B cell (primary cell): ENCODE results near the gene UBE2R2.

ENCODE experiments used
- EZH2 ChIP-seq: IDR thresholded peaks from 2 replicates; pipeline ENCODE4 v1.6.1; 2012; ENCODE audit warnings: borderline replicate concordance, low read depth, mild to moderate bottlenecking, moderate library complexity, low read length; ENCODE audit not compliant: insufficient read depth, poor library complexity, severe bottlenecking
- TF ChIP-seq, protein P1 (sequence below): fragments of 200-600 bp; IDR thresholded peaks from one replicate; pipeline ENCODE4 v1.8.0; 2022; ENCODE audit warnings: antibody characterized with exemption, mild to moderate bottlenecking

- no peak for TF ChIP-seq EZH2
- TF ChIP-seq, protein P1, sequence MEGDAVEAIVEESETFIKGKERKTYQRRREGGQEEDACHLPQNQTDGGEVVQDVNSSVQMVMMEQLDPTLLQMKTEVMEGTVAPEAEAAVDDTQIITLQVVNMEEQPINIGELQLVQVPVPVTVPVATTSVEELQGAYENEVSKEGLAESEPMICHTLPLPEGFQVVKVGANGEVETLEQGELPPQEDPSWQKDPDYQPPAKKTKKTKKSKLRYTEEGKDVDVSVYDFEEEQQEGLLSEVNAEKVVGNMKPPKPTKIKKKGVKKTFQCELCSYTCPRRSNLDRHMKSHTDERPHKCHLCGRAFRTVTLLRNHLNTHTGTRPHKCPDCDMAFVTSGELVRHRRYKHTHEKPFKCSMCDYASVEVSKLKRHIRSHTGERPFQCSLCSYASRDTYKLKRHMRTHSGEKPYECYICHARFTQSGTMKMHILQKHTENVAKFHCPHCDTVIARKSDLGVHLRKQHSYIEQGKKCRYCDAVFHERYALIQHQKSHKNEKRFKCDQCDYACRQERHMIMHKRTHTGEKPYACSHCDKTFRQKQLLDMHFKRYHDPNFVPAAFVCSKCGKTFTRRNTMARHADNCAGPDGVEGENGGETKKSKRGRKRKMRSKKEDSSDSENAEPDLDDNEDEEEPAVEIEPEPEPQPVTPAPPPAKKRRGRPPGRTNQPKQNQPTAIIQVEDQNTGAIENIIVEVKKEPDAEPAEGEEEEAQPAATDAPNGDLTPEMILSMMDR: no peak
Observed at GRCh38 chr9:33809506-33809905, 7.5 kb upstream of the UBE2R2 start.
